WTC11 (cell line): ENCODE data around the gene ACACA. TPM values are rescaled to one million over a fixed set of nuclear protein-coding genes. Genes with fewer than 3 reads are reported as not detected.

Experiments
- ATAC-seq: fragments of 200-7000 bp; cut with Tn5 transposase; 2 replicates; pipeline ENCODE4 v1.10.0; 2021; ENCODE audit warnings: mild to moderate bottlenecking, moderate library complexity
- CTCF ChIA-PET: fragments of 300-600 bp; sonication (Branson Sonifier 250); formaldehyde crosslinking; loops from one replicate; lab custom pipeline; 2021; ENCODE audit warnings: antibody characterized with exemption; lab: Charles Lee
- POLR2A ChIA-PET: fragments of 350-600 bp; sonication (Branson Sonifier 250); formaldehyde crosslinking; loops from one replicate; lab custom pipeline; 2021; ENCODE audit warnings: antibody characterized with exemption; lab: Charles Lee
- DNase-seq: peaks from one replicate; pipeline ENCODE4 v3.0.0; 2021; ENCODE audit warnings: low spot score
- H3K27ac Mint-ChIP-seq: 2 replicates; pipeline ENCODE4 v1.8.0; 2021; ENCODE audit warnings: mixed read lengths
- H3K27me3 Mint-ChIP-seq: 2 replicates; pipeline ENCODE4 v1.8.0; 2021; ENCODE audit warnings: low read depth, mild to moderate bottlenecking, moderate library complexity, mixed read lengths
- H3K36me3 Mint-ChIP-seq: 2 replicates; pipeline ENCODE4 v1.8.0; 2021; ENCODE audit warnings: mixed read lengths
- H3K4me1 Mint-ChIP-seq: 2 replicates; pipeline ENCODE4 v1.8.0; 2022; ENCODE audit warnings: mixed read lengths
- H3K4me3 Mint-ChIP-seq: 2 replicates; pipeline ENCODE4 v1.8.0; 2021; ENCODE audit warnings: mild to moderate bottlenecking, moderate library complexity, mixed read lengths
- H3K9me3 Mint-ChIP-seq: 2 replicates; pipeline ENCODE4 v1.8.0; 2021; ENCODE audit warnings: mixed read lengths
- CBFB ChIP-seq: sonication (generic); formaldehyde crosslinking; IDR thresholded peaks from 2 replicates; pipeline ENCODE4 v1.8.1; 2022; ENCODE audit warnings: mild to moderate bottlenecking, low read depth, missing genetic modification reagents
- ERG ChIP-seq: fragments of 250-450 bp; sonication (Bioruptor Pico); IDR thresholded peaks from 2 replicates; pipeline ENCODE4 v1.8.0; 2021; ENCODE audit warnings: mild to moderate bottlenecking
- HMGA2 ChIP-seq: fragments of 250-450 bp; sonication (Bioruptor Pico); IDR thresholded peaks from 2 replicates; pipeline ENCODE4 v1.4.0; 2021; ENCODE audit warnings: mild to moderate bottlenecking, moderate library complexity
- IRF2 ChIP-seq: sonication (generic); formaldehyde crosslinking; IDR thresholded peaks from 2 replicates; pipeline ENCODE4 v1.8.0; 2022; ENCODE audit warnings: low read depth, missing genetic modification reagents, borderline replicate concordance
- JAZF1 ChIP-seq: fragments of 250-450 bp; sonication (Bioruptor Pico); IDR thresholded peaks from 2 replicates; pipeline ENCODE4 v1.9.0; 2021; ENCODE audit warnings: moderate library complexity, mild to moderate bottlenecking, inconsistent platforms
- MYBL2 ChIP-seq: sonication (generic); formaldehyde crosslinking; IDR thresholded peaks from 2 replicates; pipeline ENCODE4 v1.8.1; 2023; ENCODE audit warnings: mild to moderate bottlenecking, moderate library complexity, missing genetic modification reagents
- NFE2L1 ChIP-seq: sonication (generic); formaldehyde crosslinking; IDR thresholded peaks from 2 replicates; pipeline ENCODE4 v1.8.1; 2023; ENCODE audit warnings: missing genetic modification reagents
- OVOL2 ChIP-seq: fragments of 250-450 bp; sonication (Bioruptor Pico); IDR thresholded peaks from 2 replicates; pipeline ENCODE4 v1.9.0; 2021; ENCODE audit warnings: mild to moderate bottlenecking, borderline replicate concordance
- PRDM15 ChIP-seq: sonication (generic); formaldehyde crosslinking; IDR thresholded peaks from 2 replicates; pipeline ENCODE4 v1.8.0; 2022; ENCODE audit warnings: missing genetic modification reagents
- RELA ChIP-seq: sonication (generic); formaldehyde crosslinking; IDR thresholded peaks from 2 replicates; pipeline ENCODE4 v1.8.1; 2022; ENCODE audit warnings: missing genetic modification reagents, mild to moderate bottlenecking, borderline replicate concordance
- TEAD1 ChIP-seq: sonication (generic); formaldehyde crosslinking; IDR thresholded peaks from 2 replicates; pipeline ENCODE4 v1.8.0; 2022; ENCODE audit warnings: mild to moderate bottlenecking, missing genetic modification reagents
- TP53 ChIP-seq: sonication (generic); formaldehyde crosslinking; IDR thresholded peaks from 2 replicates; pipeline ENCODE4 v1.8.1; 2023; ENCODE audit warnings: mild to moderate bottlenecking, missing genetic modification reagents
- ZBTB21 ChIP-seq: sonication (generic); formaldehyde crosslinking; IDR thresholded peaks from 2 replicates; pipeline ENCODE4 v1.8.1; 2023; ENCODE audit warnings: mild to moderate bottlenecking, missing genetic modification reagents, borderline replicate concordance
- ZNF121 ChIP-seq: sonication (generic); formaldehyde crosslinking; IDR thresholded peaks from 2 replicates; pipeline ENCODE4 v1.8.0; 2023; ENCODE audit warnings: missing genetic modification reagents
- ZNF263 ChIP-seq: sonication (generic); formaldehyde crosslinking; IDR thresholded peaks from 2 replicates; pipeline ENCODE4 v1.8.1; 2022; ENCODE audit warnings: low read depth, mild to moderate bottlenecking, moderate library complexity, missing genetic modification reagents
- ZNF317 ChIP-seq: sonication (generic); formaldehyde crosslinking; IDR thresholded peaks from 2 replicates; pipeline ENCODE4 v1.8.1; 2023; ENCODE audit warnings: low read depth, mild to moderate bottlenecking, moderate library complexity, missing genetic modification reagents, borderline replicate concordance
- ZNF423 ChIP-seq: fragments of 250-450 bp; sonication (Bioruptor Pico); IDR thresholded peaks from 2 replicates; pipeline ENCODE4 v2.1.2; 2022; ENCODE audit warnings: mild to moderate bottlenecking, moderate library complexity
- total RNA-seq: library from RNA; stranded (reverse); gene quantifications from 3 replicates; pipeline ENCODE4 v1.2.3, GENCODE V29; 2021
- TF ChIP-seq, protein P1 (sequence below): fragments of 250-450 bp; sonication (Bioruptor Pico); IDR thresholded peaks from 2 replicates; pipeline ENCODE4 v2.1.2; 2022; ENCODE audit warnings: mild to moderate bottlenecking, moderate library complexity
- TF ChIP-seq, protein P2 (sequence below): sonication (generic); formaldehyde crosslinking; IDR thresholded peaks from 2 replicates; pipeline ENCODE4 v1.8.0; 2022; ENCODE audit warnings: mild to moderate bottlenecking, missing genetic modification reagents
- TF ChIP-seq, protein P3 (sequence below): sonication (generic); formaldehyde crosslinking; IDR thresholded peaks from 2 replicates; pipeline ENCODE4 v1.8.1; 2023; ENCODE audit warnings: mild to moderate bottlenecking, missing genetic modification reagents
- TF ChIP-seq, protein P4 (sequence below): sonication (generic); formaldehyde crosslinking; IDR thresholded peaks from 2 replicates; pipeline ENCODE4 v1.8.1; 2022; ENCODE audit warnings: missing genetic modification reagents, borderline replicate concordance
- TF ChIP-seq, protein P5 (sequence below): sonication (generic); formaldehyde crosslinking; IDR thresholded peaks from 2 replicates; pipeline ENCODE4 v1.8.1; 2023; ENCODE audit warnings: mild to moderate bottlenecking, missing genetic modification reagents, moderate library complexity

ACACA gene
- total RNA-seq, 1 experiment from 2014 or later, result 167 TPM

GRCh38 chr17:37084372-37084771, 322.3 kb downstream of the ACACA start:
- no peaks in the 10 kb centered on the region for H3K27me3 Mint-ChIP-seq
- H3K27ac Mint-ChIP-seq, result peak overlapping the region; percentile 91
- TF ChIP-seq HMGA2 (CRISPR knock-in tag) (no peak), IRF2 (no peak)
- TF ChIP-seq, protein P1, sequence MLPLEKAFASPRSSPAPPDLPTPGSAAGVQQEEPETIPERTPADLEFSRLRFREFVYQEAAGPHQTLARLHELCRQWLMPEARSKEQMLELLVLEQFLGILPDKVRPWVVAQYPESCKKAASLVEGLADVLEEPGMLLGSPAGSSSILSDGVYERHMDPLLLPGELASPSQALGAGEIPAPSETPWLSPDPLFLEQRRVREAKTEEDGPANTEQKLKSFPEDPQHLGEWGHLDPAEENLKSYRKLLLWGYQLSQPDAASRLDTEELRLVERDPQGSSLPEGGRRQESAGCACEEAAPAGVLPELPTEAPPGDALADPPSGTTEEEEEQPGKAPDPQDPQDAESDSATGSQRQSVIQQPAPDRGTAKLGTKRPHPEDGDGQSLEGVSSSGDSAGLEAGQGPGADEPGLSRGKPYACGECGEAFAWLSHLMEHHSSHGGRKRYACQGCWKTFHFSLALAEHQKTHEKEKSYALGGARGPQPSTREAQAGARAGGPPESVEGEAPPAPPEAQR (CRISPR knock-in tag), result no peak
- TF ChIP-seq, protein P2, sequence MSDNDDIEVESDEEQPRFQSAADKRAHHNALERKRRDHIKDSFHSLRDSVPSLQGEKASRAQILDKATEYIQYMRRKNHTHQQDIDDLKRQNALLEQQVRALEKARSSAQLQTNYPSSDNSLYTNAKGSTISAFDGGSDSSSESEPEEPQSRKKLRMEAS, result no peak
- TF ChIP-seq, all 79 proteins: peak for 0
- ATAC-seq, result no peak
- Mint-ChIP-seq H3K4me3 (no peak overlapping the region), H3K4me1 (peaks cover 40% of the 10 kb centered on the region), H3K36me3 (peaks cover 55% of the 10 kb centered on the region), H3K9me3 (peaks cover 9% of the 10 kb centered on the region)
- POLR2A ChIA-PET, result interaction anchor here (0.5 kb wide), 1 partner anchor 401 kb away, joined by 3 read pairs; no protein-coding TSS in a partner anchor
- CTCF ChIA-PET, result interaction anchor here (0.6 to 1.5 kb wide), 5 partner anchors 11 to 481 kb away, joined by 3 to 5 read pairs (median 3); no protein-coding TSS in a partner anchor
- DNase-seq, result no peak

DNA sequence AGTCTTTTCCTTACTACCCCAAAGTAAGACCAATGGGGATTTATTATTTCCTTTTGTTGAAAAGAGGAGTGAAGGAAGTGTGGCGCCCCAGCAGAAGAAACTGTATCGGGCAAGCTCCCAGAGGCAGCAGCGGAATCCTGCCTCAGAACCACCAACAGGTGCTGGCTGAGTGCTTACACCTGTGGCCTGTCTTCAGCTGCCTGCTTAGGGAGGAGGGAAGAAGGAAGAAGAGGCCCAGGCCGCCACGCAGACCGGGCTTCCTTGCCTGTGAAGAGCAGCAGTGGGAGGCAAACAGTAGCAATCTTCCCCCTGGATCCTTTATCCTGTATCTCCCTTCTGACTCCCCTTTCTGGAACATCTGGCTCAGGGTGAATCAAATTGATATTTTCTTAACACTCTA, 323.2 kb downstream of the ACACA start:
- peaks cover 54% of the 10 kb centered on the region for H3K36me3 Mint-ChIP-seq
- peaks cover 37% of the 10 kb centered on the region for H3K4me1 Mint-ChIP-seq
- ChIA-PET POLR2A (interaction anchor here (0.7 kb wide), 1 partner anchor 12 kb away, joined by 3 read pairs; no protein-coding TSS in a partner anchor), CTCF (interaction anchor here (0.5 to 2.7 kb wide), 9 partner anchors 12 to 475 kb away, joined by 3 to 30 read pairs (median 4); no protein-coding TSS in a partner anchor)
- TF ChIP-seq TP53 (CRISPR knock-in tag) (no peak), OVOL2 (CRISPR knock-in tag) (no peak), CBFB (CRISPR knock-in tag) (no peak), MYBL2 (CRISPR knock-in tag) (no peak), NFE2L1 (CRISPR knock-in tag) (no peak), ZNF423 (CRISPR knock-in tag) (no peak), JAZF1 (CRISPR knock-in tag) (no peak), ZNF263 (CRISPR knock-in tag) (no peak), ZBTB21 (no peak), ZNF317 (CRISPR knock-in tag) (no peak), ZNF121 (CRISPR knock-in tag) (no peak), TEAD1 (no peak), PRDM15 (CRISPR knock-in tag) (no peak), RELA (CRISPR knock-in tag) (no peak), ERG (no peak)
- TF ChIP-seq, protein P3, sequence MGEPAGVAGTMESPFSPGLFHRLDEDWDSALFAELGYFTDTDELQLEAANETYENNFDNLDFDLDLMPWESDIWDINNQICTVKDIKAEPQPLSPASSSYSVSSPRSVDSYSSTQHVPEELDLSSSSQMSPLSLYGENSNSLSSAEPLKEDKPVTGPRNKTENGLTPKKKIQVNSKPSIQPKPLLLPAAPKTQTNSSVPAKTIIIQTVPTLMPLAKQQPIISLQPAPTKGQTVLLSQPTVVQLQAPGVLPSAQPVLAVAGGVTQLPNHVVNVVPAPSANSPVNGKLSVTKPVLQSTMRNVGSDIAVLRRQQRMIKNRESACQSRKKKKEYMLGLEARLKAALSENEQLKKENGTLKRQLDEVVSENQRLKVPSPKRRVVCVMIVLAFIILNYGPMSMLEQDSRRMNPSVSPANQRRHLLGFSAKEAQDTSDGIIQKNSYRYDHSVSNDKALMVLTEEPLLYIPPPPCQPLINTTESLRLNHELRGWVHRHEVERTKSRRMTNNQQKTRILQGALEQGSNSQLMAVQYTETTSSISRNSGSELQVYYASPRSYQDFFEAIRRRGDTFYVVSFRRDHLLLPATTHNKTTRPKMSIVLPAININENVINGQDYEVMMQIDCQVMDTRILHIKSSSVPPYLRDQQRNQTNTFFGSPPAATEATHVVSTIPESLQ (CRISPR knock-in tag), result no peak
- TF ChIP-seq, protein P4, sequence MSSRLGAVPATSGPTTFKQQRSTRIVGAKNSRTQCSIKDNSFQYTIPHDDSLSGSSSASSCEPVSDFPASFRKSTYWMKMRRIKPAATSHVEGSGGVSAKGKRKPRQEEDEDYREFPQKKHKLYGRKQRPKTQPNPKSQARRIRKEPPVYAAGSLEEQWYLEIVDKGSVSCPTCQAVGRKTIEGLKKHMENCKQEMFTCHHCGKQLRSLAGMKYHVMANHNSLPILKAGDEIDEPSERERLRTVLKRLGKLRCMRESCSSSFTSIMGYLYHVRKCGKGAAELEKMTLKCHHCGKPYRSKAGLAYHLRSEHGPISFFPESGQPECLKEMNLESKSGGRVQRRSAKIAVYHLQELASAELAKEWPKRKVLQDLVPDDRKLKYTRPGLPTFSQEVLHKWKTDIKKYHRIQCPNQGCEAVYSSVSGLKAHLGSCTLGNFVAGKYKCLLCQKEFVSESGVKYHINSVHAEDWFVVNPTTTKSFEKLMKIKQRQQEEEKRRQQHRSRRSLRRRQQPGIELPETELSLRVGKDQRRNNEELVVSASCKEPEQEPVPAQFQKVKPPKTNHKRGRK, result no peak
- TF ChIP-seq, protein P5, sequence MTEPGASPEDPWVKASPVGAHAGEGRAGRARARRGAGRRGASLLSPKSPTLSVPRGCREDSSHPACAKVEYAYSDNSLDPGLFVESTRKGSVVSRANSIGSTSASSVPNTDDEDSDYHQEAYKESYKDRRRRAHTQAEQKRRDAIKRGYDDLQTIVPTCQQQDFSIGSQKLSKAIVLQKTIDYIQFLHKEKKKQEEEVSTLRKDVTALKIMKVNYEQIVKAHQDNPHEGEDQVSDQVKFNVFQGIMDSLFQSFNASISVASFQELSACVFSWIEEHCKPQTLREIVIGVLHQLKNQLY, result no peak
- no peak overlapping the region for H3K4me3 Mint-ChIP-seq
- H3K9me3 Mint-ChIP-seq, result peaks cover 15% of the 10 kb centered on the region
- DNase-seq, result no peak
- no peaks in the 10 kb centered on the region for H3K27me3 Mint-ChIP-seq
- ATAC-seq, result peak; percentile 68
- peak overlapping the region; percentile 90 for H3K27ac Mint-ChIP-seq
